Subcutaneous adipose tissue (tissue), 4 donors: ENCODE measurements around the gene FBXO44. TPM values are rescaled to one million over a fixed set of nuclear protein-coding genes. Genes with fewer than 3 reads are reported as not detected.

Experiments used
- CTCF ChIP-seq: fragments of 450-650 bp; IDR thresholded peaks from one replicate; pipeline ENCODE4 v1.5.1; 2016; ENCODE audit warnings: low read depth, mild to moderate bottlenecking, control low read depth, antibody characterized with exemption, moderate library complexity
- total RNA-seq, 4 donors: library from RNA; depleted of rRNA; stranded (reverse); fragments of >200 nt; gene quantifications; one replicate each; pipeline ENCODE4 v1.1.0, GENCODE V29; 2016

Gene FBXO44
- total RNA-seq, 4 donors from 2014 or later: 6.2 to 13.1 (median 7.8) TPM

GRCh38 chr1:11653861-11654136 is 878 bp upstream of the FBXO44 start:
- TF ChIP-seq CTCF: no peak

GRCh38 chr1:11654939-11655808 is 497 bp downstream of the FBXO44 start:
- TF ChIP-seq CTCF: no peak

GRCh38 chr1:11657654-11658053 is 3.0 kb downstream of the FBXO44 start:
- no peak for TF ChIP-seq CTCF

- TF ChIP-seq CTCF: no peak
Observed at GRCh38 chr1:11658542-11658941, 3.9 kb downstream of the FBXO44 start.

- TF ChIP-seq CTCF: no peak
Observed at GRCh38 chr1:11659748-11660147, 5.1 kb downstream of the FBXO44 start.

GRCh38 chr1:11661103-11661502 is 6.4 kb downstream of the FBXO44 start:
- TF ChIP-seq CTCF: no peak

- no peak for TF ChIP-seq CTCF
Observed at GRCh38 chr1:11664336-11665065, 9.8 kb downstream of the FBXO44 start.
